GM23248 (cell line): ENCODE measurements around the gene CREB1. TPM values are rescaled to one million over a fixed set of nuclear protein-coding genes. Genes with fewer than 3 reads are reported as not detected.

ENCODE experiments used
- DNase-seq: peaks from one replicate; pipeline ENCODE4 v3.0.0-alpha.2; 2015
- H2AFZ ChIP-seq: fragments of 200-600 bp; sonication (generic); 2 replicates; pipeline ENCODE4 v1.6.1; 2016; ENCODE audit warnings: antibody characterized with exemption
- H3F3A ChIP-seq: fragments of 200-600 bp; sonication (generic); 2 replicates; pipeline ENCODE4 v1.6.1; 2016; ENCODE audit warnings: mild to moderate bottlenecking, antibody characterized with exemption, mixed run types; ENCODE audit not compliant: insufficient read depth
- H3K27ac ChIP-seq: fragments of 200-600 bp; sonication (generic); 2 replicates; pipeline ENCODE4 v1.5.1; 2016; ENCODE audit warnings: mild to moderate bottlenecking
- H3K27me3 ChIP-seq: fragments of 200-600 bp; sonication (generic); replicated peaks from 2 replicates; pipeline ENCODE4 v1.6.1; 2016; ENCODE audit warnings: mild to moderate bottlenecking; ENCODE audit not compliant: insufficient read depth
- H3K36me3 ChIP-seq: fragments of 200-600 bp; sonication (generic); 2 replicates; pipeline ENCODE4 v1.6.1; 2016; ENCODE audit warnings: low read depth, mild to moderate bottlenecking
- H3K4me1 ChIP-seq: fragments of 200-600 bp; sonication (generic); 2 replicates; pipeline ENCODE4 v1.6.1; 2016; ENCODE audit warnings: mild to moderate bottlenecking; ENCODE audit not compliant: insufficient read depth
- H3K4me2 ChIP-seq: fragments of 200-600 bp; sonication (generic); one replicate; pipeline ENCODE4 v1.6.1; 2016; ENCODE audit warnings: mild to moderate bottlenecking; ENCODE audit not compliant: unreplicated experiment
- H3K4me3 ChIP-seq: fragments of 200-600 bp; sonication (generic); 2 replicates; pipeline ENCODE4 v1.5.1; 2016; ENCODE audit warnings: mild to moderate bottlenecking
- H3K79me2 ChIP-seq: fragments of 200-600 bp; sonication (generic); 2 replicates; pipeline ENCODE4 v1.6.1; 2016; ENCODE audit warnings: mild to moderate bottlenecking; ENCODE audit not compliant: insufficient read depth
- H3K9ac ChIP-seq: fragments of 200-600 bp; sonication (generic); 2 replicates; pipeline ENCODE4 v1.6.1; 2016; ENCODE audit warnings: mild to moderate bottlenecking
- H3K9me2 ChIP-seq: fragments of 200-600 bp; sonication (generic); 2 replicates; pipeline ENCODE4 v1.6.1; 2016; ENCODE audit warnings: mixed run types, mild to moderate bottlenecking, moderate library complexity; ENCODE audit not compliant: insufficient read depth
- H3K9me3 ChIP-seq: fragments of 200-600 bp; sonication (generic); one replicate; pipeline ENCODE4 v1.6.1; 2017; ENCODE audit warnings: low read depth
- H4K20me1 ChIP-seq: fragments of 200-600 bp; sonication (generic); 2 replicates; pipeline ENCODE4 v1.6.0; 2016; ENCODE audit not compliant: insufficient read depth
- EZH2 ChIP-seq: fragments of 200-600 bp; sonication (generic); IDR thresholded peaks from 2 replicates; pipeline ENCODE4 v1.6.1; 2018; ENCODE audit warnings: antibody characterized with exemption, mild to moderate bottlenecking; ENCODE audit not compliant: insufficient read depth, poor library complexity, severe bottlenecking
- EZH2phosphoT487 ChIP-seq: fragments of 200-600 bp; sonication (generic); IDR thresholded peaks from 2 replicates; pipeline ENCODE4 v1.6.1; 2018; ENCODE audit warnings: antibody characterized with exemption, moderate library complexity, mild to moderate bottlenecking, low read depth; ENCODE audit not compliant: insufficient read depth
- WGBS, 2 experiments: methylation state at CpG; one replicate each; pipeline ENCODE4 v1.1.6; 2015 to 2017; ENCODE audit warnings: low lambda C conversion rate in 2 of 2, low coverage in 1 of 2; ENCODE audit errors: missing lambda C conversion rate in 2 of 2; 5-methylcytosine and 5-hydroxymethylcytosine counted together
- in situ Hi-C: fragments of 300-500 bp; cut with MboI; formaldehyde crosslinking; loops from 2 replicates; pipeline ENCODE4 v1.15.0; 2020
- polyA plus RNA-seq: library from polyadenylated mRNA; unstranded; fragments of >200 nt; fragmentation: Nextera tagmentation; extraction: Ambion mirVana; gene quantifications from 2 replicates; pipeline ENCODE4 v1.2.1, GENCODE V29; 2016
- total RNA-seq: library from RNA; depleted of rRNA; stranded (reverse); fragments of >200 nt; shearing (Covaris generic); gene quantifications from 2 replicates; pipeline ENCODE4 v1.2.3, GENCODE V29; 2014

The CREB1 gene
- total and polyA plus RNA-seq, 2 experiments from 2014 or later: 37.7 to 71.8 TPM

GRCh38 chr2:207594731-207595130, 65.0 kb downstream of the CREB1 start:
- Histone ChIP-seq H3K9me3 (no peaks in the 10 kb centered on the region), H3K79me2 (peaks cover 8% of the 10 kb centered on the region; the same call in 1 of the 2 replicates), H3K4me3 (no peak overlapping the region), H3K4me1 (peaks cover 9% of the 10 kb centered on the region), H3K4me2 (no peak overlapping the region), H3K27ac (no peak overlapping the region), H3K9ac (no peak overlapping the region), H3K27me3 (no peaks in the 10 kb centered on the region), H3F3A (0 out of 2 replicates have a peak, but pooled peaks cover 12% of the 10 kb centered on the region), H2AFZ (no peak overlapping the region), H3K9me2 (no peaks in the 10 kb centered on the region), H4K20me1 (no peaks in the 10 kb centered on the region), H3K36me3 (peaks cover 49% of the 10 kb centered on the region)
- TF ChIP-seq EZH2phosphoT487 (no peak), EZH2 (no peak)
- no peak for DNase-seq
- 92 to 100% methylated on average over 4 of the region's 4 CpGs for WGBS, 2 experiments
- in situ Hi-C loops: no loop called here

GRCh38 chr2:207599636-207600035, 69.9 kb downstream of the CREB1 start:
- Histone ChIP-seq H4K20me1 (no peaks in the 10 kb centered on the region), H3F3A (peaks cover 26% of the 10 kb centered on the region; the same call in 1 of the 2 replicates)

GRCh38 chr2:207600231-207600630, 70.5 kb downstream of the CREB1 start:
- peaks cover 18% of the 10 kb centered on the region for H3K4me1 ChIP-seq
- in situ Hi-C loops: no loop called here

More at GRCh38 chr2:207599636-207600035, 69.9 kb downstream of the CREB1 start:
- Histone ChIP-seq H2AFZ (no peak overlapping the region), H3K4me2 (peak overlapping the region; percentile 22), H3K27ac (0 out of 2 replicates have a peak overlapping the region, but pooled peaks have one; percentile 3), H3K9me2 (no peaks in the 10 kb centered on the region), H3K4me3 (no peak overlapping the region), H3K9me3 (no peaks in the 10 kb centered on the region), H3K27me3 (no peaks in the 10 kb centered on the region), H3K79me2 (peaks cover 7% of the 10 kb centered on the region; the same call in 1 of the 2 replicates), H3K4me1 (peaks cover 18% of the 10 kb centered on the region), H3K9ac (no peak overlapping the region), H3K36me3 (peaks cover 17% of the 10 kb centered on the region)
- no peak for TF ChIP-seq EZH2phosphoT487
- in situ Hi-C loops: no loop called here
- peak; percentile 12 for DNase-seq

GRCh38 chr2:207601774-207602173, 72.0 kb downstream of the CREB1 start:
- Histone ChIP-seq H3K9ac (no peak overlapping the region), H3K9me3 (no peaks in the 10 kb centered on the region), H3K27me3 (no peaks in the 10 kb centered on the region), H3K4me2 (no peak overlapping the region), H3K9me2 (no peaks in the 10 kb centered on the region), H3K27ac (no peak overlapping the region), H3K79me2 (no peaks in the 10 kb centered on the region), H3K36me3 (peaks cover 13% of the 10 kb centered on the region), H3K4me1 (peaks cover 18% of the 10 kb centered on the region), H4K20me1 (no peaks in the 10 kb centered on the region), H3F3A (peaks cover 26% of the 10 kb centered on the region; the same call in 1 of the 2 replicates), H3K4me3 (no peak overlapping the region), H2AFZ (no peak overlapping the region)
- no peak for DNase-seq
- TF ChIP-seq EZH2phosphoT487: no peak
- no peak for TF ChIP-seq EZH2
- in situ Hi-C loops: no loop called here
- 98 to 100% methylated on average over 1 of the region's 1 CpG for WGBS, 2 experiments

More at GRCh38 chr2:207600231-207600630, 70.5 kb downstream of the CREB1 start:
- no peaks in the 10 kb centered on the region for H3K9me2 ChIP-seq
- peak overlapping the region; percentile 31 for H3K27ac ChIP-seq
- H2AFZ ChIP-seq: no peak overlapping the region
- peaks cover 16% of the 10 kb centered on the region for H3K36me3 ChIP-seq
- no peaks in the 10 kb centered on the region for H4K20me1 ChIP-seq
- DNase-seq: peak; percentile 34
- H3F3A ChIP-seq: peaks cover 26% of the 10 kb centered on the region; the same call in 1 of the 2 replicates
- TF ChIP-seq EZH2: no peak
- no peak for TF ChIP-seq EZH2phosphoT487
- H3K79me2 ChIP-seq: peaks cover 7% of the 10 kb centered on the region; the same call in 1 of the 2 replicates
- H3K9ac ChIP-seq: no peak overlapping the region
- no peaks in the 10 kb centered on the region for H3K9me3 ChIP-seq
- H3K4me2 ChIP-seq: peak overlapping the region; percentile 26
- H3K27me3 ChIP-seq: no peaks in the 10 kb centered on the region
- no peak overlapping the region for H3K4me3 ChIP-seq

- no peak overlapping the region for H3K9ac ChIP-seq
- no peak overlapping the region for H3K4me2 ChIP-seq
- no peak overlapping the region for H3K27ac ChIP-seq
- H3K9me2 ChIP-seq: no peaks in the 10 kb centered on the region
- WGBS, 2 experiments: 86 to 94% methylated on average over 2 of the region's 2 CpGs
- H3K79me2 ChIP-seq: no peaks in the 10 kb centered on the region
- H3K9me3 ChIP-seq: no peaks in the 10 kb centered on the region
- no peaks in the 10 kb centered on the region for H4K20me1 ChIP-seq
- no peaks in the 10 kb centered on the region; the same call in 1 of the 2 replicates for H3K36me3 ChIP-seq
- DNase-seq: no peak
- in situ Hi-C loops: no loop called here
- H3K4me3 ChIP-seq: no peak overlapping the region
- no peaks in the 10 kb centered on the region for H3K27me3 ChIP-seq
- no peak for TF ChIP-seq EZH2
- no peak for TF ChIP-seq EZH2phosphoT487
- H3K4me1 ChIP-seq: peaks cover 18% of the 10 kb centered on the region
- H2AFZ ChIP-seq: no peak overlapping the region
- H3F3A ChIP-seq: peaks cover 26% of the 10 kb centered on the region; the same call in 1 of the 2 replicates
These were observed 73.7 kb downstream of the CREB1 start for GRCh38 chr2:207603486-207603885.
